ENCODE measurements around the gene ACOT7. TPM values are rescaled to one million over a fixed set of nuclear protein-coding genes. Genes with fewer than 3 reads are reported as not detected.

ACOT7 gene
- total and polyA plus RNA-seq, 2 of the 13 experiments (the other 11 are each of a cell fraction or from before 2014, with no cell fraction given): 33.0 to 55.8 TPM

DNA sequence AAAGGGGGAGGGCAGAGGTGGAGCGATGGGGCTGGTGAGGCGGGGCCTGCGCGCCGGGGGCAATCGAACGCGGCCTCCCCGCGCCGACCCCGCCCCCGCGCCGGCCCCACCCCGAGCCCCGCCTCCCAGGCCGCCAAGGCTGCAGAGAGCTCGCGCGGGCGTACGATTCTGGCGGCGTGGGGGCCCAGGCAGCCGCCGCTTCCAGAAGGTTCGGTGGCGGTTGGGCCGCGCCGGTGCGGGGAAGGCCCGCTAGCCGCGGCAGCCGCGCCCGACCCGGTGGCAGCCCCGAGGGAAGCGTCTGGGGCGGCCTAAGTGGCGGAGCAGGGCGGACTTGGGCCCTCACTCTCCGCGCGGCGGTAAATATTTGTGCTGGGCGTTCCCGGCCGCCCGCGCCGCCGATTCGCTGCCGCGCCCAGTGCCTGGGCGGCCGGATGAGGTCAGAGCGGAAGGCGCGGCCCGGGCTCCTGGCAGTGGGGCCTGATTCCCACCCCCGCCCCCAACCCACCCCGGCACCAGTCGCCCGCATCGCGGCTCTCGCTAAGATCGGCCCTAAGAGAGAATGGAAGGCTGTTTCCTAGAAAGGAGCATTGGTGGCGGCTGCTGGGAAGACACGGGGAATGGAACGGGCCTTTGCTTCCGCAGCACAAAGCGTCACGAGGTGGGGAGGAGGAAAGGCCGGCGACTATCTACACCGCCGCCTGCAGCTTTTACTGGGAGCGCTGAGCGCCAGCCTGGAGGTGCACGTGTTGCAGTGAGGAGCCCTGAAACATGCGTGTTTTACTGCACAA, at the start of gene ACOT7 (continued):
- TF ChIP-seq, protein P1, sequence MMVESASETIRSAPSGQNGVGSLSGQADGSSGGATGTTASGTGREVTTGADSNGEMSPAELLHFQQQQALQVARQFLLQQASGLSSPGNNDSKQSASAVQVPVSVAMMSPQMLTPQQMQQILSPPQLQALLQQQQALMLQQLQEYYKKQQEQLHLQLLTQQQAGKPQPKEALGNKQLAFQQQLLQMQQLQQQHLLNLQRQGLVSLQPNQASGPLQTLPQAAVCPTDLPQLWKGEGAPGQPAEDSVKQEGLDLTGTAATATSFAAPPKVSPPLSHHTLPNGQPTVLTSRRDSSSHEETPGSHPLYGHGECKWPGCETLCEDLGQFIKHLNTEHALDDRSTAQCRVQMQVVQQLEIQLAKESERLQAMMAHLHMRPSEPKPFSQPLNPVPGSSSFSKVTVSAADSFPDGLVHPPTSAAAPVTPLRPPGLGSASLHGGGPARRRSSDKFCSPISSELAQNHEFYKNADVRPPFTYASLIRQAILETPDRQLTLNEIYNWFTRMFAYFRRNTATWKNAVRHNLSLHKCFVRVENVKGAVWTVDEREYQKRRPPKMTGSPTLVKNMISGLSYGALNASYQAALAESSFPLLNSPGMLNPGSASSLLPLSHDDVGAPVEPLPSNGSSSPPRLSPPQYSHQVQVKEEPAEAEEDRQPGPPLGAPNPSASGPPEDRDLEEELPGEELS (CRISPR knock-in tag; IDR thresholded peaks at IDR 0.05): no peak
- TF ChIP-seq SRF (IDR thresholded peaks at IDR 0.05; ENCODE audit: low read depth, low read length) (no peak), ZNF766 (CRISPR knock-in tag; IDR thresholded peaks at IDR 0.05; ENCODE audit: borderline replicate concordance) (0 out of 2 replicates have a peak, but pooled peaks have one; percentile 65), STAG1 (CRISPR knock-in tag; IDR thresholded peaks at IDR 0.05) (no peak), HNRNPLL (IDR thresholded peaks at IDR 0.05; ENCODE audit: low read depth, low read length, poor library complexity, severe bottlenecking) (peak; percentile 59), CCAR2 (optimal IDR thresholded peaks at IDR 0.05; ENCODE audit: low read depth, low read length) (no peak), SOX5 (CRISPR knock-in tag; IDR thresholded peaks at IDR 0.05; ENCODE audit: borderline replicate concordance) (no peak), MBD4 (IDR thresholded peaks at IDR 0.05; ENCODE audit: borderline replicate concordance, low read length) (no peak), ZMYM4 (CRISPR knock-in tag; IDR thresholded peaks at IDR 0.05) (peak; percentile 25; the same call in 1 of the 2 replicates), REXO4 (CRISPR knock-in tag; IDR thresholded peaks at IDR 0.05; ENCODE audit: borderline replicate concordance) (no peak), ZNF772 (CRISPR knock-in tag; IDR thresholded peaks at IDR 0.05) (no peak), ZNF484 (CRISPR knock-in tag; IDR thresholded peaks at IDR 0.05; ENCODE audit: borderline replicate concordance, low read depth) (no peak), ZMAT3 (CRISPR knock-in tag; conservative IDR thresholded peaks at IDR 0.05) (peak; percentile 84), ZNF547 (CRISPR knock-in tag; IDR thresholded peaks at IDR 0.05) (no peak; the same call in 1 of the 2 replicates), SKI (IDR thresholded peaks at IDR 0.05; ENCODE audit: partially characterized antibody) (peak; percentile 41), ZMYM2 (CRISPR knock-in tag; IDR thresholded peaks at IDR 0.05) (no peak), RBM39 (IDR thresholded peaks at IDR 0.05; ENCODE audit: low read depth, low read length, poor library complexity, severe bottlenecking) (no peak)
- TF ChIP-seq, protein P2, sequence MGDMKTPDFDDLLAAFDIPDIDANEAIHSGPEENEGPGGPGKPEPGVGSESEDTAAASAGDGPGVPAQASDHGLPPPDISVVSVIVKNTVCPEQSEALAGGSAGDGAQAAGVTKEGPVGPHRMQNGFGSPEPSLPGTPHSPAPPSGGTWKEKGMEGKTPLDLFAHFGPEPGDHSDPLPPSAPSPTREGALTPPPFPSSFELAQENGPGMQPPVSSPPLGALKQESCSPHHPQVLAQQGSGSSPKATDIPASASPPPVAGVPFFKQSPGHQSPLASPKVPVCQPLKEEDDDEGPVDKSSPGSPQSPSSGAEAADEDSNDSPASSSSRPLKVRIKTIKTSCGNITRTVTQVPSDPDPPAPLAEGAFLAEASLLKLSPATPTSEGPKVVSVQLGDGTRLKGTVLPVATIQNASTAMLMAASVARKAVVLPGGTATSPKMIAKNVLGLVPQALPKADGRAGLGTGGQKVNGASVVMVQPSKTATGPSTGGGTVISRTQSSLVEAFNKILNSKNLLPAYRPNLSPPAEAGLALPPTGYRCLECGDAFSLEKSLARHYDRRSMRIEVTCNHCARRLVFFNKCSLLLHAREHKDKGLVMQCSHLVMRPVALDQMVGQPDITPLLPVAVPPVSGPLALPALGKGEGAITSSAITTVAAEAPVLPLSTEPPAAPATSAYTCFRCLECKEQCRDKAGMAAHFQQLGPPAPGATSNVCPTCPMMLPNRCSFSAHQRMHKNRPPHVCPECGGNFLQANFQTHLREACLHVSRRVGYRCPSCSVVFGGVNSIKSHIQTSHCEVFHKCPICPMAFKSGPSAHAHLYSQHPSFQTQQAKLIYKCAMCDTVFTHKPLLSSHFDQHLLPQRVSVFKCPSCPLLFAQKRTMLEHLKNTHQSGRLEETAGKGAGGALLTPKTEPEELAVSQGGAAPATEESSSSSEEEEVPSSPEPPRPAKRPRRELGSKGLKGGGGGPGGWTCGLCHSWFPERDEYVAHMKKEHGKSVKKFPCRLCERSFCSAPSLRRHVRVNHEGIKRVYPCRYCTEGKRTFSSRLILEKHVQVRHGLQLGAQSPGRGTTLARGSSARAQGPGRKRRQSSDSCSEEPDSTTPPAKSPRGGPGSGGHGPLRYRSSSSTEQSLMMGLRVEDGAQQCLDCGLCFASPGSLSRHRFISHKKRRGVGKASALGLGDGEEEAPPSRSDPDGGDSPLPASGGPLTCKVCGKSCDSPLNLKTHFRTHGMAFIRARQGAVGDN (CRISPR knock-in tag; IDR thresholded peaks at IDR 0.05): peak; percentile 86
- TF ChIP-seq, protein P3, sequence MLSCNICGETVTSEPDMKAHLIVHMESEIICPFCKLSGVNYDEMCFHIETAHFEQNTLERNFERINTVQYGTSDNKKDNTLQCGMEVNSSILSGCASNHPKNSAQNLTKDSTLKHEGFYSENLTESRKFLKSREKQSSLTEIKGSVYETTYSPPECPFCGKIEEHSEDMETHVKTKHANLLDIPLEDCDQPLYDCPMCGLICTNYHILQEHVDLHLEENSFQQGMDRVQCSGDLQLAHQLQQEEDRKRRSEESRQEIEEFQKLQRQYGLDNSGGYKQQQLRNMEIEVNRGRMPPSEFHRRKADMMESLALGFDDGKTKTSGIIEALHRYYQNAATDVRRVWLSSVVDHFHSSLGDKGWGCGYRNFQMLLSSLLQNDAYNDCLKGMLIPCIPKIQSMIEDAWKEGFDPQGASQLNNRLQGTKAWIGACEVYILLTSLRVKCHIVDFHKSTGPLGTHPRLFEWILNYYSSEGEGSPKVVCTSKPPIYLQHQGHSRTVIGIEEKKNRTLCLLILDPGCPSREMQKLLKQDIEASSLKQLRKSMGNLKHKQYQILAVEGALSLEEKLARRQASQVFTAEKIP (CRISPR knock-in tag; IDR thresholded peaks at IDR 0.05; ENCODE audit: borderline replicate concordance): no peak
- TF ChIP-seq, protein P4, sequence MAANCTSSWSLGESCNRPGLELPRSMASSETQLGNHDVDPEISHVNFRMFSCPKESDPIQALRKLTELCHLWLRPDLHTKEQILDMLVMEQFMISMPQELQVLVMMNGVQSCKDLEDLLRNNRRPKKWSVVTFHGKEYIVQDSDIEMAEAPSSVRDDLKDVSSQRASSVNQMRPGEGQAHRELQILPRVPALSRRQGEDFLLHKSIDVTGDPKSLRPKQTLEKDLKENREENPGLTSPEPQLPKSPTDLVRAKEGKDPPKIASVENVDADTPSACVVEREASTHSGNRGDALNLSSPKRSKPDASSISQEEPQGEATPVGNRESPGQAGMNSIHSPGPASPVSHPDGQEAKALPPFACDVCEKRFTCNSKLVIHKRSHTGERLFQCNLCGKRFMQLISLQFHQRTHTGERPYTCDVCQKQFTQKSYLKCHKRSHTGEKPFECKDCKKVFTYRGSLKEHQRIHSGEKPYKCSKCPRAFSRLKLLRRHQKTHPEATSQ (CRISPR knock-in tag; IDR thresholded peaks at IDR 0.05; ENCODE audit: borderline replicate concordance): no peak

All from HepG2 (cell line).